Measurements from ENCODE around the gene BCAR3. TPM values are rescaled to one million over a fixed set of nuclear protein-coding genes. Genes with fewer than 3 reads are reported as not detected.

BCAR3 gene
- total RNA-seq, 1 experiment from 2014 or later: 15.6 TPM

GRCh38 chr1:93715529-93716126, 34.0 kb upstream of the BCAR3 start:
- Mint-ChIP-seq H3K4me3 (ENCODE audit: low read depth, unreplicated experiment) (no peak overlapping the region), H3K27me3 (ENCODE audit: unreplicated experiment) (no peaks in the 10 kb centered on the region), H3K27ac (ENCODE audit: unreplicated experiment) (no peak overlapping the region), H3K9me3 (ENCODE audit: low read depth, unreplicated experiment) (peaks cover 3% of the 10 kb centered on the region), H3K4me1 (ENCODE audit: low read depth, unreplicated experiment) (peaks cover 30% of the 10 kb centered on the region), H3K36me3 (ENCODE audit: insufficient read depth, unreplicated experiment) (no peaks in the 10 kb centered on the region)
- CTCF ChIA-PET: no interaction called here
- intact Hi-C loops (cut with micrococcal nuclease; ENCODE audit: unreplicated experiment): no loop called here
- DNase-seq: no peak
- TF ChIP-seq, protein P1, sequence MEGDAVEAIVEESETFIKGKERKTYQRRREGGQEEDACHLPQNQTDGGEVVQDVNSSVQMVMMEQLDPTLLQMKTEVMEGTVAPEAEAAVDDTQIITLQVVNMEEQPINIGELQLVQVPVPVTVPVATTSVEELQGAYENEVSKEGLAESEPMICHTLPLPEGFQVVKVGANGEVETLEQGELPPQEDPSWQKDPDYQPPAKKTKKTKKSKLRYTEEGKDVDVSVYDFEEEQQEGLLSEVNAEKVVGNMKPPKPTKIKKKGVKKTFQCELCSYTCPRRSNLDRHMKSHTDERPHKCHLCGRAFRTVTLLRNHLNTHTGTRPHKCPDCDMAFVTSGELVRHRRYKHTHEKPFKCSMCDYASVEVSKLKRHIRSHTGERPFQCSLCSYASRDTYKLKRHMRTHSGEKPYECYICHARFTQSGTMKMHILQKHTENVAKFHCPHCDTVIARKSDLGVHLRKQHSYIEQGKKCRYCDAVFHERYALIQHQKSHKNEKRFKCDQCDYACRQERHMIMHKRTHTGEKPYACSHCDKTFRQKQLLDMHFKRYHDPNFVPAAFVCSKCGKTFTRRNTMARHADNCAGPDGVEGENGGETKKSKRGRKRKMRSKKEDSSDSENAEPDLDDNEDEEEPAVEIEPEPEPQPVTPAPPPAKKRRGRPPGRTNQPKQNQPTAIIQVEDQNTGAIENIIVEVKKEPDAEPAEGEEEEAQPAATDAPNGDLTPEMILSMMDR (IDR thresholded peaks at IDR 0.05; ENCODE audit: unreplicated experiment): no peak
- BruUV-seq (replicated peaks): no TSS peak

GRCh38 chr1:93714356-93714755, 32.7 kb upstream of the BCAR3 start:
- CTCF ChIA-PET: interaction anchor here (0.7 kb wide), 1 partner anchor 43 kb away, joined by 3 read pairs; no protein-coding TSS in a partner anchor
- Mint-ChIP-seq H3K9me3 (ENCODE audit: low read depth, unreplicated experiment) (peaks cover 3% of the 10 kb centered on the region), H3K36me3 (ENCODE audit: insufficient read depth, unreplicated experiment) (no peaks in the 10 kb centered on the region), H3K4me3 (ENCODE audit: low read depth, unreplicated experiment) (no peak overlapping the region), H3K27ac (ENCODE audit: unreplicated experiment) (no peak overlapping the region), H3K4me1 (ENCODE audit: low read depth, unreplicated experiment) (peaks cover 30% of the 10 kb centered on the region), H3K27me3 (ENCODE audit: unreplicated experiment) (no peaks in the 10 kb centered on the region)
- DNase-seq: no peak
- BruUV-seq (replicated peaks): no TSS peak
- intact Hi-C loops (cut with micrococcal nuclease; ENCODE audit: unreplicated experiment): no loop called here
- TF ChIP-seq, protein P1 (IDR thresholded peaks at IDR 0.05; ENCODE audit: unreplicated experiment): no peak

- Mint-ChIP-seq H3K36me3 (ENCODE audit: insufficient read depth, unreplicated experiment) (no peaks in the 10 kb centered on the region), H3K27me3 (ENCODE audit: unreplicated experiment) (no peaks in the 10 kb centered on the region), H3K9me3 (ENCODE audit: low read depth, unreplicated experiment) (peaks cover 3% of the 10 kb centered on the region), H3K4me1 (ENCODE audit: low read depth, unreplicated experiment) (peaks cover 30% of the 10 kb centered on the region), H3K27ac (ENCODE audit: unreplicated experiment) (no peak overlapping the region), H3K4me3 (ENCODE audit: low read depth, unreplicated experiment) (no peak overlapping the region)
- intact Hi-C loops (cut with micrococcal nuclease; ENCODE audit: unreplicated experiment): no loop called here
- DNase-seq: no peak
- CTCF ChIA-PET: no interaction called here
- TF ChIP-seq, protein P1 (IDR thresholded peaks at IDR 0.05; ENCODE audit: unreplicated experiment): no peak
- BruUV-seq (replicated peaks): no TSS peak
These were observed 31.7 kb upstream of the BCAR3 start for GRCh38 chr1:93713341-93713740.

DNA sequence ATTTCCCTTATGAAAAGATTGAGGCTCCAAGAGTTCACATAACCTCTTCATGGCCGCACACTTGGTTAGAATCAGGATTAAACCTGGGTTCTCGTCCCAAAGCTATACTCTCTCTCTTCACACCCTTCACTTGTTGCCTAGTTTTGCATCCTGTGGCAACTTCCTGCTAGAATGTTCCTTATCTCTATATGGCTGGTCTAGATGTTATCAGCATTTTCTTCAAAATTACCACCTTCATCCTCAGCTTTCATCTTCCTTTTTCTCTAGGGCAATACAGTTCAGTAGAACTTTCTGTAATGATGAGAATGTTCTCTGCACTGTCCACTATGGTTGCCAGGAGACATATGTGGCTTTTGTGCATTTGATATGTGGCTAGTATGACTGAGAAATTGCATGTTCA, 31.1 kb upstream of the BCAR3 start:
- CTCF ChIA-PET: no interaction called here
- H3K36me3 Mint-ChIP-seq (ENCODE audit: insufficient read depth, unreplicated experiment): no peaks in the 10 kb centered on the region
- H3K9me3 Mint-ChIP-seq (ENCODE audit: low read depth, unreplicated experiment): peaks cover 3% of the 10 kb centered on the region
- H3K4me1 Mint-ChIP-seq (ENCODE audit: low read depth, unreplicated experiment): peaks cover 30% of the 10 kb centered on the region
- H3K27me3 Mint-ChIP-seq (ENCODE audit: unreplicated experiment): no peaks in the 10 kb centered on the region
- H3K4me3 Mint-ChIP-seq (ENCODE audit: low read depth, unreplicated experiment): no peak overlapping the region
- no TSS peak for BruUV-seq (replicated peaks)
- TF ChIP-seq, protein P1 (IDR thresholded peaks at IDR 0.05; ENCODE audit: unreplicated experiment): no peak
- intact Hi-C loops (cut with micrococcal nuclease; ENCODE audit: unreplicated experiment): no loop called here
- no peak for DNase-seq
- no peak overlapping the region for H3K27ac Mint-ChIP-seq (ENCODE audit: unreplicated experiment)
